ENCODE data around the gene SMARCD3.

Gene SMARCD3

DNA sequence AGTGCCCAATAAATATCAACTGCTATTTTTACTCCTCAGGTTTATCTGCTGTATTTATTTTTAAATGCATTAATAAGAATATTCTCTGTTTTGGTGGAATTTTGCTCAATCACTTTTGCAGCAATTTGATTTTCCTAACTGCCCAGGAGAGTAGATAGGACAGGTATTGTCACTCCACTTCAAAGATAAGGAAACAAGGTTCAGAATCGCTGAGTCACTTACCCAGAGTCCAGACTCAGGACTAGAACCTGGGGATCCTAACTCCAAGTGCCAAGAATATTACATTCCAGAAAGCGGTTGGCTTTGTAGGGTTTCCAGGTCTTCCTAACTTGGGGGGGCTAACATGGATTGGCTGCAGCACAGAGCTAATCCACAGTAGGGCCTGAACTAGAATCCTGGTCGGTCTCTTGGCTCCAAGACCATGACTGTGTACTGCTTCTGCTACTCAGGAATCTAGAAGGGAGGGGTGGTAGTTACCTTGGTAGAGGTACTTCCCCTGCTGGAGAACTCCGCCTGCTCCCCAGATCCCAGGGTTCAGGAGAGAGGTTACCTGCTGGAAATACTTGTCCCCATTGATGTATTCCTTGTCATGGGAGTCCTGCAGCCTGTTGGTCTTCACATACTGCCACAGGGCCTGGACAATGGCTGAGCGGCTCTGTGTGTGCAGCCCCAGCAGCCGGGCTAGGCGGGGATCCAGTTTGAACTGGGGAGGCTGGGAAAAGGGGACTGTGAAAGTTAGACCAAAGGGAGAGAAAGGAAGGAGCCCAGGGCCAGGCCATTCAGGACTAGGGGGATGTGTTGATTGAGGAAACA, 7.3 kb downstream of the SMARCD3 start:
- DNase-seq (ENCODE audit: insufficient read length, low spot score) (no peak), FAIRE-seq (no peak)
- TF ChIP-seq POLR2A (IDR thresholded peaks at IDR 0.05; ENCODE audit: low read depth, low read length): no peak

DNA sequence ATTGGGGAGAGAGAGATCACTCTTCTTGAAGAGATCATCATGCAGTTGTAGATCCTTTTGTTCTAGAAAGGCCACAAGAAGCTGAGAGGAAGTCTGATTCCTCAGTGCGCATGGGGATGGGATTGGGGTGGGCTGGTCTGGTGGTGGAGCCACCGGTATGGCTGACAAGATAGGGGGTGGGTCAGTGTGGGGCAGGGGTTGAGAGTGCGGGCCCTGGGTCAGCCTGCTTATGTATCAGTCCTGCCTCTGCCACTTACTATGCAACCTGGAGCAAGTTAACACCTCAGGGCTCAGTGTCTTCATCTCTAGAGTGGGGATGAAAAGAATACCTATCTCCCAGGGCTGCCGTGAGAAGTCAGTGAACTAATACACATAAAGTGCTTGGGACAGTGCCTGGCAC, 8.0 kb downstream of the SMARCD3 start:
- no peak for DNase-seq (ENCODE audit: insufficient read length, low spot score)
- no peak for FAIRE-seq
- TF ChIP-seq POLR2A (IDR thresholded peaks at IDR 0.05; ENCODE audit: low read depth, low read length): no peak

DNA sequence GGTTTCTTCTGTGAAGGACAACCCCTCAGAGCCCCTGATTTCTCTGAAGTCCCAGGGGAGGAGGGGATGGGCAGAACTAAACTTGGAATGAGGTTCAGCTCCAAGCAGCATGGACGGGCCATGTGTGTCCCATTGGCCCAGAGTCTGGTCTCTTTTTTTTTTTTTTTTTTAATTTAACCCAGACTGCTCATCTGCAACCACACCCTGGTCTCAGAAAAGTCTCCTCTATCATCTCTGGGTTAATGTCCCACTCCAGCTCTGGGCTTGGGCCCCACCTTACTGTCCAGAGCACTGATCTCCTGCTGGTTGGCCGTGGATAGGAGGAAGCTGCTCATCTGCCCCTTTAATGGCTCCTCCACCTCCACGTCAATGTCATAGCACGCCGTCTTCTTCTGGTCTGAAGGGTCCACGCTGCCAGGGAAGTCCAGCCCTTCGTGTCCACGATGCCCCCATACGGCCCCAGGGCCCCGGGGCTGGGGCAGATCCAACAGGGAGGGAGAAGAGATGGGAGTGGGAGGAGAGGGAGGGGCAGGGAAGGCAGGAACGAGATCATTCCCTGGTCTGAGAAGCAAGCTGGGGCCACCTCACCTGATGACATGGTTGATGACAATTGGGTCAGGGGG, 8.5 kb downstream of the SMARCD3 start:
- FAIRE-seq (no peak), DNase-seq (ENCODE audit: insufficient read length, low spot score) (no peak)
- no peak for TF ChIP-seq POLR2A (IDR thresholded peaks at IDR 0.05; ENCODE audit: low read depth, low read length)

DNA sequence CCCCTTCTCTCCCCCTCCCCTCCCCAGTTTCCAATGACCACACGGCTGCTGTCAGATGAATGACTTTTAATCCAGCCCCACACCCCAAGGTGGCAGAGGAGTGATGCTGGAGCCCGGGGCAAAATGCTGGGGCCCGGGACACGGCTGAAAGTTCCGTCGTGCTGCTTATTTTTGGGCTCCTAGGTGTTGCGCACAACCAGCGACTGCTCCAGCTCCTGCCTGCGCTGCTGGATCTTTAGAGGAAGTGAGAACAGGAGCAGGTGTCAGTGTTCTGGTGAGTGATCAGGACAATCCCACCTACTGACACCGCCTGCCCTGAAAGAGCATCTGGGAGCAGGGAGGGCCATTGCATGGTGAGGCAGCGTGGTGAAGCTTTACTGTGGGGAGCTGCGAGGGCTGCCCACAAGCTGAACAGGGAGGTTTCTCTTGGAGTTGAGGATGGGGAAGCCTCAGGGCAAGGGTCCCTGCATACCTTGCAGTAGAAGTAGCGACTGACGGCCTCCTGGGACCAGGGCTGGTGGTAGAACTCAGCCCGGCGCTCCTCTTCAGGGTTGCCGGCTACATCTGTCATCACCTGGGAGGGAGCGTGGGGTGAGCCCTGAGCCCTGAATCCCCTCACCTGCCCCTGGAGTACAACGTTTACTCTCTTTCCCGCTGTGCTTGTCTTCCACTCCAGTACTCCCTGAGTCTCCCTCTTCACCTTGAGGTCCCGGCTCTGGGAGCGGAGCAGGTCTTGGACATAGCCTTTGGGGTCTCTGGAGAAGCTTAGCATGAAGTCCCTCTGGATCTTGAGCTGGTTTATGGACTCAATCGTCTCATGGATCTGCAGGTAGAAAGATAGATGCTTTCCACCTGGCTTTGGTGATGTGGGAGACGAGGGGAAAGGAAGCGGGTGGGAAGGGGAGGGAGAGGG, 9.3 kb downstream of the SMARCD3 start:
- DNase-seq (ENCODE audit: insufficient read length, low spot score): no peak
- no peak for FAIRE-seq
- TF ChIP-seq POLR2A (IDR thresholded peaks at IDR 0.05; ENCODE audit: low read depth, low read length): no peak

DNA sequence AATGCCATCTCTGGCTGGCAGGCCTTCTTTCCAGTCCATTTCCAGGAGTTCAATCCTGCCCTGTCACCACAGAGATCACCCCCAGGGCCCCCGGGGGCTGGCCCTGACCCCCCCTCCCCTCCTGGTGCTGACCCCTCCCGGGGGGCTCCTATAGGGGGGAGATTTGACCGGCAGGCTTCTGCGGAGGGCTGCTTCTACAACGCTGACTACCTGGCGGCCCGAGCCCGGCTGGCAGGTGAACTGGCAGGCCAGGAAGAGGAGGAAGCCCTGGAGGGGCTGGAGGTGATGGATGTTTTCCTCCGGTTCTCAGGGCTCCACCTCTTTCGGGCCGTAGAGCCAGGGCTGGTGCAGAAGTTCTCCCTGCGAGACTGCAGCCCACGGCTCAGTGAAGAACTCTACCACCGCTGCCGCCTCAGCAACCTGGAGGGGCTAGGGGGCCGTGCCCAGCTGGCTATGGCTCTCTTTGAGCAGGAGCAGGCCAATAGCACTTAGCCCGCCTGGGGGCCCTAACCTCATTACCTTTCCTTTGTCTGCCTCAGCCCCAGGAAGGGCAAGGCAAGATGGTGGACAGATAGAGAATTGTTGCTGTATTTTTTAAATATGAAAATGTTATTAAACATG, 10.2 kb downstream of the SMARCD3 start:
- DNase-seq (ENCODE audit: insufficient read length, low spot score): no peak
- no peak for FAIRE-seq
- TF ChIP-seq POLR2A (IDR thresholded peaks at IDR 0.05; ENCODE audit: low read depth, low read length): no peak

DNA sequence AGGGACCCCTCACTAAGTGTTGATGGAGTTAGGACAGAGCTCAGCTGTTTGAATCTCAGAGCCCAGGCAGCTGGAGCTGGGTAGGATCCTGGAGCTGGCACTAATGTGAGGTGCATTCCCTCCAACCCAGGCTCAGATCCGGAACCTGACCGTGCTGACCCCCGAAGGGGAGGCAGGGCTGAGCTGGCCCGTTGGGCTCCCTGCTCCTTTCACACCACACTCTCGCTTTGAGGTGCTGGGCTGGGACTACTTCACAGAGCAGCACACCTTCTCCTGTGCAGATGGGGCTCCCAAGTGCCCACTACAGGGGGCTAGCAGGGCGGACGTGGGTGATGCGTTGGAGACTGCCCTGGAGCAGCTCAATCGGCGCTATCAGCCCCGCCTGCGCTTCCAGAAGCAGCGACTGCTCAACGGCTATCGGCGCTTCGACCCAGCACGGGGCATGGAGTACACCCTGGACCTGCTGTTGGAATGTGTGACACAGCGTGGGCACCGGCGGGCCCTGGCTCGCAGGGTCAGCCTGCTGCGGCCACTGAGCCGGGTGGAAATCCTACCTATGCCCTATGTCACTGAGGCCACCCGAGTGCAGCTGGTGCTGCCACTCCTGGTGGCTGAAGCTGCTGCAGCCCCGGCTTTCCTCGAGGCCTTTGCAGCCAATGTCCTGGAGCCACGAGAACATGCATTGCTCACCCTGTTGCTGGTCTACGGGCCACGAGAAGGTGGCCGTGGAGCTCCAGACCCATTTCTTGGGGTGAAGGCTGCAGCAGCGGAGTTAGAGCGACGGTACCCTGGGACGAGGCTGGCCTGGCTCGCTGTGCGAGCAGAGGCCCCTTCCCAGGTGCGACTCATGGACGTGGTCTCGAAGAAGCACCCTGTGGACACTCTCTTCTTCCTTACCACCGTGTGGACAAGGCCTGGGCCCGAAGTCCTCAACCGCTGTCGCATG, 11.0 kb downstream of the SMARCD3 start:
- FAIRE-seq (no peak), DNase-seq (ENCODE audit: insufficient read length, low spot score) (no peak)
- no peak for TF ChIP-seq POLR2A (IDR thresholded peaks at IDR 0.05; ENCODE audit: low read depth, low read length)

DNA sequence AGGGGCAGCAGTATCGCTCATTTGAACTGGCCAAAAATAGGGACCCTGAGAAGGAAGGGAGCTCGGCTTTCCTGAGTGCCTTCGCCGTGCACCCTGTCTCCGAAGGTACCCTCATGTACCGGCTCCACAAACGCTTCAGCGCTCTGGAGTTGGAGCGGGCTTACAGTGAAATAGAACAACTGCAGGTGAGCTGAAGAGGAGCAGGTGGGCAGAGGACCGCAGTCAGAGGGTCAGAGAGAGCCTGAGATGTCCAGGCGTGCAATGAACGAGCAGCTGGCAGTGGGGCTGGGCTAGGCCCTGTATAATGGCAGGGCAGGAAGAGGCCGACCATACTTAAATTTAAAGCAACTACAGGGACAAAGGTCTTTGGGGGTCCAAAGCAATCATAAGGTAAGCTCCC, 12.1 kb downstream of the SMARCD3 start:
- no peak for DNase-seq (ENCODE audit: insufficient read length, low spot score)
- no peak for TF ChIP-seq POLR2A (IDR thresholded peaks at IDR 0.05; ENCODE audit: low read depth, low read length)
- no peak for FAIRE-seq

DNA sequence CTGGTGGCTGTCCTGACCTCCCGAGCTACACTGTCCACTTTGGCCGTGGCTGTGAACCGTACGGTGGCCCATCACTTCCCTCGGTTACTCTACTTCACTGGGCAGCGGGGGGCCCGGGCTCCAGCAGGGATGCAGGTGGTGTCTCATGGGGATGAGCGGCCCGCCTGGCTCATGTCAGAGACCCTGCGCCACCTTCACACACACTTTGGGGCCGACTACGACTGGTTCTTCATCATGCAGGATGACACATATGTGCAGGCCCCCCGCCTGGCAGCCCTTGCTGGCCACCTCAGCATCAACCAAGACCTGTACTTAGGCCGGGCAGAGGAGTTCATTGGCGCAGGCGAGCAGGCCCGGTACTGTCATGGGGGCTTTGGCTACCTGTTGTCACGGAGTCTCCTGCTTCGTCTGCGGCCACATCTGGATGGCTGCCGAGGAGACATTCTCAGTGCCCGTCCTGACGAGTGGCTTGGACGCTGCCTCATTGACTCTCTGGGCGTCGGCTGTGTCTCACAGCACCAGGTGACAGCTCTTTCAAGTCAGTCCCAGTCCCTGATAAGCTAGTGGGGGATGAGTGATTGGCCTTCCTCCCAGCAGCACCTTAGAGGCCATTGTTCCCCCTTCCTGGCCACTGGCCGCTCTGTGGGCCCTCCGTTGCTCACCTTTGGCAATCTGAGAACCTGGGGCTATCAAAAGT, 13.3 kb downstream of the SMARCD3 start:
- FAIRE-seq (no peak), DNase-seq (ENCODE audit: insufficient read length, low spot score) (no peak)
- no peak for TF ChIP-seq POLR2A (IDR thresholded peaks at IDR 0.05; ENCODE audit: low read depth, low read length)

DNA sequence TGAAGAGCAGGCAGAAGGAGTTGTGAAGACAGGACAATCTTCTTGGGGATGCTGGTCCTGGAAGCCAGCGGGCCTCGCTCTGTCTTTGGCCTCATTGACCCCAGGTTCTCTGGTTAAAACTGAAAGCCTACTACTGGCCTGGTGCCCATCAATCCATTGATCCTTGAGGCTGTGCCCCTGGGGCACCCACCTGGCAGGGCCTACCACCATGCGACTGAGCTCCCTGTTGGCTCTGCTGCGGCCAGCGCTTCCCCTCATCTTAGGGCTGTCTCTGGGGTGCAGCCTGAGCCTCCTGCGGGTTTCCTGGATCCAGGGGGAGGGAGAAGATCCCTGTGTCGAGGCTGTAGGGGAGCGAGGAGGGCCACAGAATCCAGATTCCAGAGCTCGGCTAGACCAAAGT, 14.7 kb downstream of the SMARCD3 start:
- FAIRE-seq: no peak

DNA sequence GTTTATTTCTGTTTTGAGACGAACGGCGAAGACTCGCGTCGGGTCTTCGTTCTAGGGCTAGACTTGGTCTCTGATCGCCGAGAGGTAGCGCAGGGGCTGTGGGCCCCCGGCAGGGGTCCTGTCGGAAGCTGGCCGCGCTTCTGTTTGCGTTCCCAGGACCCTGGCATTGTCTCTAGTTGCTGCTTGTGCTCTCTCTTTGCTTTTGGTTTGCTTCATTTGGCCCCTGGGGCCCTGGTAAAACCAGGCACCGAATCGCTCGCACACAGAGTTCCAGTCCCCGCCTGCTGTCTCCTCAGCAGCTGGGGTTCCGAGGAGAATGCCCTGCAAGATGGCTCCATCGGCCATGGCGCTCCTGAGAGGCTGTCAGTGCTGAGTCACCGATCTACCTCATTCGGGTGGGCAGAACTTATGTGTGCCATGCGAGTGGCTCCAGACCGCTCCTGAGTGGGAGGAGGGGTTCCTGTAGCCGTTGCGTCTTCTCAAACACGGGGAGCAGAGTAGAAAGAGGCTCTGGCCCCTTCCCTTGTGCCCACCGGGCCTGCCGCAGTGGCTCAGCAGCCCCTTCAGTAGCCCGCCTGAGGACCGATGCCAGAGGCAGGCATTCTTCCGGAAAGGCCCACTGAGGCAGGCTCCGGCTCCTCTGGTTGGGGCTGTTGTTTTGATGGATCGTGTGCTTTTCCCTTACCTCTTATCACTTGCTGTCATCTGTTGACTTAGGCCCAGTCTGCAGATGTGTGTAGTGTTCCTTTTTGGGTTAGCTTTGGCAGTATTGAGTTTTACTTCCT, 15.4 kb downstream of the SMARCD3 start:
- DNase-seq (ENCODE audit: insufficient read length, low spot score) (peak; percentile 96), FAIRE-seq (no peak)
- peak; percentile 85 for TF ChIP-seq POLR2A (IDR thresholded peaks at IDR 0.05; ENCODE audit: low read depth, low read length)

More for the DNA sequence above, 14.7 kb downstream of the SMARCD3 start:
- no peak for DNase-seq (ENCODE audit: insufficient read length, low spot score)
- no peak for TF ChIP-seq POLR2A (IDR thresholded peaks at IDR 0.05; ENCODE audit: low read depth, low read length)

DNA sequence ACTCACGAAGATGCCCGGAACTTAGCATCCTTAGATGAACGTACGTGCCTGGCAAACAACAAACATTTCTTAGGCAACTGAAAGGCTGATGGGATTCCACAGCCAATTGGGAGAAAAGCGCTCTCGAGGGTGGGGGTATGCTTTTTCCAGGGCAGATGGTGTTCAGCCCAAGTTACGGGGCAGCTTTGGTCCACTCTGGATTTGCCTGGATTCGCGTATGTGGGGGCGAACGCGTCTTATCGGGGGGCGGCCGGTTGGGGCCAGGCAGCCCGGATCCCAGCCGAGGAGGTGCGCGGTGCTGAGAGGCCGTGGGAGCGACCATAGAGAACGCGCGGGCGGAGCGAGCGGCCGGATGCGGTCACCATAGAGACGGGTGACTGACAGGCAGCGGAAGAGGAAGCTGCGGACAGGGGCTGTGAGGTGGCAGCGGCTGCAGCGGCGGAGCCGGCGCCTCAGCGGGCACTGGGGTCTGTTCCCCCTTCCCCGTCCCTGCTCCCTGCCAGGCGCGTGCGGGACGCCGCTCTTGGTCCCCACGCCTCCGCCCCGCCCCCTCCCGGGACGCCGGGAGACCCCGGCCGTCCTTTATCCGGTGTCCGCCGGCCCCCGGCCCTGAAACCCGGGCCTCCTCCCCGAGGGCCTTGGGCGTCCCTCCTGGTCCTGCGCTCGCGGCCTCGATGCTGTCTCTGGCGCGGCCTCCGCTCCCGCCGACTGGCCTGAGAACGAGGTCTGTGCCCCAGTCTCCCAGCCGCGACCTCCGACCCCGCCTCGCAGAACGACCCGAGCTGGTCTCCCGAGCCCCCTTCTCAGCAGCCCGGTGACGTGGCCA, 16.2 kb downstream of the SMARCD3 start, which contains the start of gene CHPF2:
CHPF2 (plus strand) TSS at position 393 of the 826 bp plus-strand sequence. CDS start 1,529 bp downstream, outside the sequence.
- peak; percentile 95 for DNase-seq (ENCODE audit: insufficient read length, low spot score)
- peak; percentile 85 for TF ChIP-seq POLR2A (IDR thresholded peaks at IDR 0.05; ENCODE audit: low read depth, low read length)
- FAIRE-seq: no peak
